Trophoblast cell (in vitro differentiated cells and primary cell): Measurements from ENCODE around the gene SH2D3A.
A peak's percentile ranks its signal among the peaks of the same experiment; 100 is the strongest.
"Not testable (repeated sequence)": the region's sequence is repeated elsewhere in the genome, so short reads cannot be mapped to it uniquely, and the experiment has no call there.

Experiments
- DNase-seq, 2 donors: peaks; one replicate each; pipeline ENCODE4 v3.0.0-alpha.2; 2016
- H2AFZ ChIP-seq: 2 replicates; pipeline ENCODE4 v1.6.1; 2013; ENCODE audit warnings: low read length, moderate library complexity, mild to moderate bottlenecking; ENCODE audit not compliant: insufficient read depth, poor library complexity
- H2AK5ac ChIP-seq: 2 replicates; pipeline ENCODE4 v1.6.1; 2013; ENCODE audit warnings: mild to moderate bottlenecking, low read length
- H2BK120ac ChIP-seq: 2 replicates; pipeline ENCODE4 v1.6.1; 2013; ENCODE audit warnings: low read length, mild to moderate bottlenecking, moderate library complexity; ENCODE audit not compliant: insufficient read depth, poor library complexity
- H2BK12ac ChIP-seq: 2 replicates; pipeline ENCODE4 v1.6.1; 2013; ENCODE audit warnings: mild to moderate bottlenecking, low read length, moderate library complexity
- H2BK5ac ChIP-seq: 2 replicates; pipeline ENCODE4 v1.6.1; 2013; ENCODE audit warnings: low read length, low read depth, moderate library complexity, mild to moderate bottlenecking; ENCODE audit not compliant: poor library complexity
- H3K14ac ChIP-seq: 2 replicates; pipeline ENCODE4 v1.6.1; 2013; ENCODE audit warnings: mild to moderate bottlenecking, low read length
- H3K18ac ChIP-seq: 2 replicates; pipeline ENCODE4 v1.6.1; 2013; ENCODE audit warnings: mild to moderate bottlenecking, low read length
- H3K23ac ChIP-seq: 2 replicates; pipeline ENCODE4 v1.6.1; 2013; ENCODE audit warnings: low read length
- H3K27ac ChIP-seq: 2 replicates; pipeline ENCODE4 v1.5.1; 2013; ENCODE audit warnings: low read depth, mild to moderate bottlenecking, inconsistent platforms, low read length, moderate library complexity
- H3K27me3 ChIP-seq: 2 replicates; pipeline ENCODE4 v1.6.1; 2013; ENCODE audit warnings: inconsistent platforms, mild to moderate bottlenecking, low read length, moderate library complexity; ENCODE audit not compliant: insufficient read depth
- H3K36me3 ChIP-seq, 2 experiments: 1 replicate in 1 of 2; 2 replicates in 1 of 2; pipeline ENCODE4 v1.6.1; 2013; ENCODE audit warnings: low read length in 2 of 2, mild to moderate bottlenecking in 2 of 2, moderate library complexity in 1 of 2; ENCODE audit not compliant: insufficient read depth in 2 of 2, control insufficient read depth in 1 of 2
- H3K4ac ChIP-seq: 2 replicates; pipeline ENCODE4 v1.6.1; 2013; ENCODE audit warnings: low read depth, mild to moderate bottlenecking, low read length, moderate library complexity
- H3K4me1 ChIP-seq, 2 experiments: 1 replicate in 1 of 2; 2 replicates in 1 of 2; pipeline ENCODE4 v1.6.1; 2013; ENCODE audit warnings: low read length in 2 of 2, mild to moderate bottlenecking in 2 of 2, moderate library complexity in 1 of 2; ENCODE audit not compliant: insufficient read depth in 2 of 2, control insufficient read depth in 1 of 2
- H3K4me2 ChIP-seq: 2 replicates; pipeline ENCODE4 v1.6.1; 2013; ENCODE audit warnings: inconsistent platforms, mild to moderate bottlenecking, low read length, moderate library complexity
- H3K4me3 ChIP-seq: 2 replicates; pipeline ENCODE4 v1.5.1; 2013; ENCODE audit warnings: mild to moderate bottlenecking, low read depth, low read length, inconsistent platforms
- H3K79me1 ChIP-seq: one replicate; pipeline ENCODE4 v1.6.1; 2013; ENCODE audit warnings: low read length
- H3K79me2 ChIP-seq: 2 replicates; pipeline ENCODE4 v1.6.1; 2013; ENCODE audit warnings: low read length, mild to moderate bottlenecking; ENCODE audit not compliant: control insufficient read depth, insufficient read depth, poor library complexity
- H3K9ac ChIP-seq: 2 replicates; pipeline ENCODE4 v1.6.1; 2013; ENCODE audit warnings: mild to moderate bottlenecking, low read length
- H3K9me3 ChIP-seq: 2 replicates; pipeline ENCODE4 v1.6.1; 2013; ENCODE audit warnings: low read depth, mild to moderate bottlenecking, control low read depth, inconsistent platforms, low read length; ENCODE audit not compliant: insufficient read depth
- H4K12ac ChIP-seq: 2 replicates; pipeline ENCODE4 v1.6.1; 2013; ENCODE audit warnings: low read depth, mild to moderate bottlenecking, low read length, moderate library complexity
- H4K8ac ChIP-seq: 2 replicates; pipeline ENCODE4 v1.6.1; 2013; ENCODE audit warnings: low read depth, mild to moderate bottlenecking, low read length, moderate library complexity
- H4K91ac ChIP-seq: one replicate; pipeline ENCODE4 v1.6.1; 2013; ENCODE audit warnings: low read depth, mild to moderate bottlenecking, low read length, moderate library complexity
- WGBS: extraction: QIAGEN DNeasy Blood & Tissue Kit; methylation state at CpG from one replicate; pipeline ENCODE4 v1.1.7; 2013; ENCODE audit warnings: missing lambda C conversion rate; ENCODE audit not compliant: insufficient read length, insufficient coverage; ENCODE audit errors: extremely low coverage; 5-methylcytosine and 5-hydroxymethylcytosine counted together

Gene SH2D3A

GRCh38 chr19:6800991-6801484 is 33.8 kb upstream of the SH2D3A start:
- H3K4me1 ChIP-seq = peaks cover 7 to 11% of the 10 kb centered on the region in 2 experiments
- H3K4me3 ChIP-seq = no peak overlapping the region
- H2AFZ ChIP-seq = peak overlapping the region; percentile 89
- no peak overlapping the region for H2AK5ac ChIP-seq
- DNase-seq = no peak
- H3K79me1 ChIP-seq = peaks cover 6% of the 10 kb centered on the region
- peak overlapping the region; percentile 47 for H4K12ac ChIP-seq
- no CpG with 5 or more reads among the region's 10 CpGs for WGBS
- H3K4me2 ChIP-seq = peak overlapping the region; percentile 32
- H3K27ac ChIP-seq = no peak overlapping the region
- no peaks in the 10 kb centered on the region for H3K79me2 ChIP-seq
- peak overlapping the region; percentile 73 for H3K14ac ChIP-seq
- H2BK5ac ChIP-seq = no peak overlapping the region
- H3K4ac ChIP-seq = peak overlapping the region; percentile 50
- no peak overlapping the region for H3K9ac ChIP-seq
- H3K23ac ChIP-seq = no peak overlapping the region
- peak overlapping the region; percentile 76 for H3K18ac ChIP-seq
- no peaks in the 10 kb centered on the region for H3K27me3 ChIP-seq
- no peaks in the 10 kb centered on the region for H3K36me3 ChIP-seq
- peak overlapping the region; percentile 51 for H2BK12ac ChIP-seq
- peak overlapping the region; percentile 36 for H2BK120ac ChIP-seq
- H4K8ac ChIP-seq = peak overlapping the region; percentile 93
- peak overlapping the region; percentile 69 for H4K91ac ChIP-seq
- H3K9me3 ChIP-seq = peaks cover 4% of the 10 kb centered on the region

- H3K18ac ChIP-seq, H4K91ac ChIP-seq, H3K14ac ChIP-seq, H3K27me3 ChIP-seq, H3K79me1 ChIP-seq, H3K9me3 ChIP-seq, H3K79me2 ChIP-seq, H4K12ac ChIP-seq, H3K23ac ChIP-seq, H2AFZ ChIP-seq, H3K4me2 ChIP-seq, H3K36me3 ChIP-seq, H2BK5ac ChIP-seq, H2BK12ac ChIP-seq, DNase-seq, H3K4ac ChIP-seq, H3K4me3 ChIP-seq, H2AK5ac ChIP-seq, H4K8ac ChIP-seq, H3K27ac ChIP-seq, H2BK120ac ChIP-seq, H3K9ac ChIP-seq: not testable (repeated sequence)
- WGBS = no CpG with 5 or more reads among the region's 14 CpGs
- peaks cover 7 to 11% of the 10 kb centered on the region in 2 experiments for H3K4me1 ChIP-seq
Observed at GRCh38 chr19:6800160-6800790, 33.0 kb upstream of the SH2D3A start.

- H3K4me1 ChIP-seq = peaks cover 7 to 11% of the 10 kb centered on the region in 2 experiments
- no peak overlapping the region for H3K9ac ChIP-seq
- no peaks in the 10 kb centered on the region for H3K36me3 ChIP-seq
- H3K14ac ChIP-seq = no peak overlapping the region
- H3K18ac ChIP-seq = no peak overlapping the region
- no peak overlapping the region for H4K91ac ChIP-seq
- no peak overlapping the region for H2BK5ac ChIP-seq
- no peak overlapping the region for H3K4ac ChIP-seq
- WGBS = no CpG with 5 or more reads among the region's 9 CpGs
- no peak overlapping the region for H3K27ac ChIP-seq
- DNase-seq = no peak
- no peak overlapping the region for H2BK12ac ChIP-seq
- H2AK5ac ChIP-seq = no peak overlapping the region
- H3K4me2 ChIP-seq = no peak overlapping the region
- H4K8ac ChIP-seq = no peak overlapping the region
- no peak overlapping the region for H4K12ac ChIP-seq
- peaks cover 6% of the 10 kb centered on the region for H3K79me1 ChIP-seq
- H3K23ac ChIP-seq = no peak overlapping the region
- no peak overlapping the region for H3K4me3 ChIP-seq
- no peak overlapping the region for H2BK120ac ChIP-seq
- peaks cover 11% of the 10 kb centered on the region for H3K9me3 ChIP-seq
- H3K27me3 ChIP-seq = no peaks in the 10 kb centered on the region
- no peak overlapping the region for H2AFZ ChIP-seq
- H3K79me2 ChIP-seq = no peaks in the 10 kb centered on the region
Observed at GRCh38 chr19:6797646-6798045, 30.4 kb upstream of the SH2D3A start.

- H2AFZ ChIP-seq = no peak overlapping the region
- no peak overlapping the region for H2BK12ac ChIP-seq
- H3K4me3 ChIP-seq = no peak overlapping the region
- H3K79me2 ChIP-seq = no peaks in the 10 kb centered on the region
- H3K9me3 ChIP-seq = peaks cover 7% of the 10 kb centered on the region
- no peak overlapping the region for H3K27ac ChIP-seq
- no peak overlapping the region for H3K23ac ChIP-seq
- H3K4me1 ChIP-seq = peaks cover 1 to 6% of the 10 kb centered on the region in 2 experiments
- no peak overlapping the region for H4K8ac ChIP-seq
- no peak overlapping the region for H3K9ac ChIP-seq
- H4K91ac ChIP-seq = no peak overlapping the region
- no peak overlapping the region for H3K14ac ChIP-seq
- H3K36me3 ChIP-seq = no peaks in the 10 kb centered on the region
- no peak overlapping the region for H3K18ac ChIP-seq
- H3K4ac ChIP-seq = no peak overlapping the region
- no peak overlapping the region for H4K12ac ChIP-seq
- WGBS = no CpG with 5 or more reads among the region's 4 CpGs
- no peak overlapping the region for H3K4me2 ChIP-seq
- DNase-seq = no peak
- no peak overlapping the region for H2BK120ac ChIP-seq
- no peak overlapping the region for H2AK5ac ChIP-seq
- no peak overlapping the region for H2BK5ac ChIP-seq
- peaks cover 1% of the 10 kb centered on the region for H3K79me1 ChIP-seq
- no peaks in the 10 kb centered on the region for H3K27me3 ChIP-seq
Observed at GRCh38 chr19:6796278-6796677, 29.0 kb upstream of the SH2D3A start.
